Large intestine (tissue), 3 donors: ENCODE data around the gene FYCO1. TPM values are rescaled to one million over a fixed set of nuclear protein-coding genes. Genes with fewer than 3 reads are reported as not detected.

Experiments
- DNase-seq, 2 donors: peaks; one replicate each; pipeline versions ENCODE4 v3.0.0 to v3.0.0-alpha.2; 2013
- H3K27ac ChIP-seq: one replicate; pipeline ENCODE4 v1.5.1; 2013; ENCODE audit warnings: low read length
- H3K27me3 ChIP-seq: 2 replicates; pipeline ENCODE4 v1.6.1; 2013; ENCODE audit warnings: low read length; ENCODE audit not compliant: control insufficient read depth, insufficient read depth
- H3K36me3 ChIP-seq: 2 replicates; pipeline ENCODE4 v1.6.1; 2013; ENCODE audit warnings: low read length; ENCODE audit not compliant: control insufficient read depth, insufficient read depth
- H3K4me1 ChIP-seq: one replicate; pipeline ENCODE4 v1.6.1; 2013; ENCODE audit warnings: low read length; ENCODE audit not compliant: control insufficient read depth, insufficient read depth
- H3K4me3 ChIP-seq: one replicate; pipeline ENCODE4 v1.5.1; 2013; ENCODE audit warnings: low read length
- H3K9me3 ChIP-seq: one replicate; pipeline ENCODE4 v1.6.1; 2013; ENCODE audit warnings: mild to moderate bottlenecking, low read depth, low read length, moderate library complexity; ENCODE audit not compliant: control insufficient read depth
- WGBS: methylation state at CpG from one replicate; pipeline ENCODE4 v1.1.5; 2013; ENCODE audit warnings: low lambda C conversion rate; ENCODE audit not compliant: insufficient coverage; 5-methylcytosine and 5-hydroxymethylcytosine counted together
- polyA plus RNA-seq: library from polyadenylated mRNA; unstranded; fragments of 120-200 nt; gene quantifications from one replicate; pipeline ENCODE4 v1.2.1, GENCODE V29; 2013

Gene FYCO1
- polyA plus RNA-seq, 1 donor: 19.6 TPM

GRCh38 chr3:46027021-46027705 lies 31.5 kb upstream of the FYCO1 start, which contains the start of gene XCR1:
Gene XCR1, minus strand, starts transcription at chr3:46027483. Its CDS starts 5,536 bp downstream, at chr3:46021947.
- WGBS: no CpG with 5 or more reads among the region's 3 CpGs
- Histone ChIP-seq H3K27ac (no peak within 1 kb of the TSS), H3K4me3 (no peak within 1 kb of the TSS), H3K4me1 (no peaks in the 10 kb centered on the region), H3K27me3 (peaks cover 3% of the 10 kb centered on the region), H3K9me3 (peaks cover 3% of the 10 kb centered on the region), H3K36me3 (no peaks in the 10 kb centered on the region)
- no peak for DNase-seq

- no peaks in the 10 kb centered on the region for H3K9me3 ChIP-seq
- WGBS: no CpG with 5 or more reads among the region's 1 CpG
- H3K27me3 ChIP-seq: peaks cover 3% of the 10 kb centered on the region
- H3K4me3 ChIP-seq: no peak overlapping the region
- H3K27ac ChIP-seq: no peak overlapping the region
- DNase-seq: no peak
- no peaks in the 10 kb centered on the region for H3K4me1 ChIP-seq
- H3K36me3 ChIP-seq: no peaks in the 10 kb centered on the region
Observed at GRCh38 chr3:46025139-46025538, 29.5 kb upstream of the FYCO1 start.

GRCh38 chr3:46024131-46024530 lies 28.5 kb upstream of the FYCO1 start:
- no CpG with 5 or more reads among the region's 3 CpGs for WGBS
- no peaks in the 10 kb centered on the region for H3K36me3 ChIP-seq
- H3K4me1 ChIP-seq: no peaks in the 10 kb centered on the region
- peaks cover 3% of the 10 kb centered on the region for H3K27me3 ChIP-seq
- no peak for DNase-seq
- H3K27ac ChIP-seq: no peak overlapping the region
- no peak overlapping the region for H3K4me3 ChIP-seq
- no peaks in the 10 kb centered on the region for H3K9me3 ChIP-seq

- H3K9me3 ChIP-seq: no peaks in the 10 kb centered on the region
- no peak overlapping the region for H3K27ac ChIP-seq
- no peak for DNase-seq
- H3K36me3 ChIP-seq: no peaks in the 10 kb centered on the region
- no peak overlapping the region for H3K4me3 ChIP-seq
- WGBS: no CpG with 5 or more reads among the region's 34 CpGs
- no peaks in the 10 kb centered on the region for H3K4me1 ChIP-seq
- H3K27me3 ChIP-seq: peaks cover 3% of the 10 kb centered on the region
Observed at GRCh38 chr3:46022909-46023785, 27.5 kb upstream of the FYCO1 start.

GRCh38 chr3:46021516-46021915 lies 25.9 kb upstream of the FYCO1 start:
- no peaks in the 10 kb centered on the region for H3K4me1 ChIP-seq
- no peak overlapping the region for H3K27ac ChIP-seq
- no CpG with 5 or more reads among the region's 8 CpGs for WGBS
- H3K4me3 ChIP-seq: no peak overlapping the region
- H3K27me3 ChIP-seq: no peaks in the 10 kb centered on the region
- no peaks in the 10 kb centered on the region for H3K9me3 ChIP-seq
- DNase-seq: no peak
- H3K36me3 ChIP-seq: no peaks in the 10 kb centered on the region

GRCh38 chr3:46020766-46021510 lies 25.3 kb upstream of the FYCO1 start:
- Histone ChIP-seq H3K27ac (no peak overlapping the region), H3K4me1 (no peaks in the 10 kb centered on the region), H3K9me3 (no peaks in the 10 kb centered on the region), H3K36me3 (no peaks in the 10 kb centered on the region), H3K27me3 (no peaks in the 10 kb centered on the region), H3K4me3 (no peak overlapping the region)
- no peak for DNase-seq
- WGBS: no CpG with 5 or more reads among the region's 37 CpGs

GRCh38 chr3:46019707-46020106 lies 24.1 kb upstream of the FYCO1 start:
- no peaks in the 10 kb centered on the region for H3K9me3 ChIP-seq
- H3K27me3 ChIP-seq: no peaks in the 10 kb centered on the region
- no peaks in the 10 kb centered on the region for H3K4me1 ChIP-seq
- no peak overlapping the region for H3K4me3 ChIP-seq
- WGBS: no CpG with 5 or more reads among the region's 1 CpG
- no peaks in the 10 kb centered on the region for H3K36me3 ChIP-seq
- H3K27ac ChIP-seq: no peak overlapping the region
- no peak for DNase-seq

- no CpG with 5 or more reads among the region's 2 CpGs for WGBS
- no peaks in the 10 kb centered on the region for H3K27me3 ChIP-seq
Observed at GRCh38 chr3:46017720-46018119, 22.1 kb upstream of the FYCO1 start.

GRCh38 chr3:46013316-46014094 lies 17.9 kb upstream of the FYCO1 start:
- no peaks in the 10 kb centered on the region for H3K9me3 ChIP-seq
- H3K36me3 ChIP-seq: no peaks in the 10 kb centered on the region
- WGBS: 92% methylated on average over 2 of the region's 7 CpGs
- no peak overlapping the region for H3K4me3 ChIP-seq
- no peaks in the 10 kb centered on the region for H3K27me3 ChIP-seq
- no peak overlapping the region for H3K27ac ChIP-seq
- no peaks in the 10 kb centered on the region for H3K4me1 ChIP-seq
- DNase-seq: no peak

More at GRCh38 chr3:46017720-46018119, 22.1 kb upstream of the FYCO1 start:
- Histone ChIP-seq H3K4me3 (no peak overlapping the region), H3K4me1 (no peaks in the 10 kb centered on the region), H3K27ac (no peak overlapping the region), H3K9me3 (no peaks in the 10 kb centered on the region), H3K36me3 (no peaks in the 10 kb centered on the region)
- DNase-seq: no peak

- 100% methylated on average over 1 of the region's 4 CpGs for WGBS
- H3K27me3 ChIP-seq: no peaks in the 10 kb centered on the region
- H3K9me3 ChIP-seq: no peaks in the 10 kb centered on the region
- H3K4me1 ChIP-seq: no peaks in the 10 kb centered on the region
- no peak overlapping the region for H3K4me3 ChIP-seq
- H3K27ac ChIP-seq: no peak overlapping the region
- no peak for DNase-seq
- no peaks in the 10 kb centered on the region for H3K36me3 ChIP-seq
Observed at GRCh38 chr3:46012246-46012645, 16.6 kb upstream of the FYCO1 start.
